ENCODE results near the gene COBLL1.

Gene COBLL1

DNA sequence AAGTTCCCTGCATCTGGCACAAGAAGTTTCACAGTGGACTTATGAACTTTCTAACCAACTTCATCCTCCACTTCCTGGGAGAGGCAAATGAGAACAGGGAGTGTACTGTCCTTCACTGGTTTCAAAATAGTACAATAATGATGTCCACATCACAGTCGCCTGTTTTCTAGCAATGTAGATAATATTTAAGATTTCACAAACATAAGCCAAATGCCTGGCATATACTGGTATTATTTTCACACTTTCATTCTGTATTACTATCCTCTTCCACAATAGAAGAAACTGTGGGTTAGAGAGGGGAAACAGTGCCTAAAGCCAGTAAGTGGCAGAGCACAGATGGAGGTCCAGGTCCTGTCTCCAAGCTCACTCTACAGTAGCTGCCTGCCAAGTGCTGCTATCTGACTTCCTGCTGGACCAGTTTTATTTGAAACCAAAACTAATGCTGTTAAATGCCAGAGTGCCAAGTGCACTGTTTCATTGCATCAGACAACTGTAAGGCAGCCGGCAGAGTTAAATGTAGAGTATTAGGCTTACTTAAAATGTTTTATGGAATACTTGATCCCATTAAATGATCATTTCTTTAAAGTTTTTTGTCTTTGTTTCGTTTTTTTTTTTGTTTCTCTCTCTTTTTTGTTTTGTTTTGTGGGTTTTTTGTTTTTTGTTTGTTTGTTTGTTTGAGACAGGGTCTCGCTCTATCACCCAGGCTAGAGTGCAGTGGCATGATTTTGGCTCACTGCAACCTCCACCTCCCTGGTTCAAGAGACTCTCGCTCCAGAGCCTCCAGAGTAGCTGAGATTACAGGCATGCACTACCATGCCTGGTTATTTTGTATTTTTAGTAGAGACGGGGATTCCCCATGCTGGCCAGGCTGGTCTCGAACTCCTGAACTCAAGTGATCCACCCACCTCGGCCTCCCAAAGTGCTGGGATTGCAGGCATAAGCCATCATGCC lies 15.1 kb downstream of the COBLL1 start:
- TF ChIP-seq, protein P1, sequence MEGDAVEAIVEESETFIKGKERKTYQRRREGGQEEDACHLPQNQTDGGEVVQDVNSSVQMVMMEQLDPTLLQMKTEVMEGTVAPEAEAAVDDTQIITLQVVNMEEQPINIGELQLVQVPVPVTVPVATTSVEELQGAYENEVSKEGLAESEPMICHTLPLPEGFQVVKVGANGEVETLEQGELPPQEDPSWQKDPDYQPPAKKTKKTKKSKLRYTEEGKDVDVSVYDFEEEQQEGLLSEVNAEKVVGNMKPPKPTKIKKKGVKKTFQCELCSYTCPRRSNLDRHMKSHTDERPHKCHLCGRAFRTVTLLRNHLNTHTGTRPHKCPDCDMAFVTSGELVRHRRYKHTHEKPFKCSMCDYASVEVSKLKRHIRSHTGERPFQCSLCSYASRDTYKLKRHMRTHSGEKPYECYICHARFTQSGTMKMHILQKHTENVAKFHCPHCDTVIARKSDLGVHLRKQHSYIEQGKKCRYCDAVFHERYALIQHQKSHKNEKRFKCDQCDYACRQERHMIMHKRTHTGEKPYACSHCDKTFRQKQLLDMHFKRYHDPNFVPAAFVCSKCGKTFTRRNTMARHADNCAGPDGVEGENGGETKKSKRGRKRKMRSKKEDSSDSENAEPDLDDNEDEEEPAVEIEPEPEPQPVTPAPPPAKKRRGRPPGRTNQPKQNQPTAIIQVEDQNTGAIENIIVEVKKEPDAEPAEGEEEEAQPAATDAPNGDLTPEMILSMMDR (conservative IDR thresholded peaks at IDR 0.05), result no peak
- no peak for TF ChIP-seq ZFX (IDR thresholded peaks at IDR 0.05)
- H3K27ac ChIP-seq, result peak overlapping the region; percentile 90

GRCh38 chr2:164824872-164825271 lies 16.8 kb downstream of the COBLL1 start:
- no peak for TF ChIP-seq ZFX (IDR thresholded peaks at IDR 0.05)
- no peak overlapping the region for H3K27ac ChIP-seq

DNA sequence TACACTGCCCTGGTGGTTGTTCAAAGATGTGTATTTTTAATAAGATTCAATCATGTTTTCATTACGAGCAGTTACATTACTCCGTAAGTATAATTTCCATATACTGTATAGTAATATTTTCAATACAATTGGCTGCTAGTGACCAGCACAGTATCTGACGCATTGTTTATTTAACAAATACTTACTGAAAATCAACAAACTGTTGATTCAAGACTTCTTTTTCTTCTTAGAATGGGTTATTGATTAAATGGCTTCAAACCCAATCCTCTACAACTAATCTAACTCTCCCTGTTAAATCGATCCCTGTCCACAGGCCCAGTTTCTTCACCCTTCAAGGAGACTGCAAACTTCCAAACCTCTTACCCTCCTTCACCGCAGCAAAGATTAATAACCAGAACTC lies 18.5 kb downstream of the COBLL1 start:
- TF ChIP-seq, protein P1 (conservative IDR thresholded peaks at IDR 0.05), result no peak
- no peak for TF ChIP-seq ZFX (IDR thresholded peaks at IDR 0.05)
- no peak overlapping the region for H3K27ac ChIP-seq

GRCh38 chr2:164821338-164821737 lies 20.3 kb downstream of the COBLL1 start:
- TF ChIP-seq ZFX (IDR thresholded peaks at IDR 0.05), result no peak
- TF ChIP-seq, protein P1 (conservative IDR thresholded peaks at IDR 0.05), result no peak
- 0 out of 2 replicates have a peak overlapping the region, but pooled peaks have one; percentile 19 for H3K27ac ChIP-seq

GRCh38 chr2:164818149-164819136 lies 23.2 kb downstream of the COBLL1 start:
- TF ChIP-seq, protein P1 (conservative IDR thresholded peaks at IDR 0.05), result no peak
- TF ChIP-seq ZFX (IDR thresholded peaks at IDR 0.05), result no peak
- no peak overlapping the region for H3K27ac ChIP-seq

DNA sequence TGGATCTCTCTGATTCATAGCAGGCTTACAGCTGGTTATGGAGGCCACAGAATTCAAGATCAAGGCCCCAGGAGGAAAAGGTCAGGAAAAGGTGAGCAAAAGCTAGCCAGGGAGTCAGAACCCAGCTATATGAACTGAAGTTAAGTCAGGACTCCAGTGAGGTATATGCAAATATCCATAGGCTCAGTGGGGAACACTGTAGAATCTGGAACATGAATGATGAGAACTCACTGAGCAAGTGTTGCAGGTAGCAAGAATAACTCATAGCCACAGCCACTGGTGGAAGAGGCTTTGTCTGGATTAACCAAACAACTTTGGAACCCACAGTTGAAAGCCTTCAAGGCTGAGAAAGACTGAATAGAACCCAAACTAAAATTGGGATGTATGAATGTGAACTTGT lies 24.7 kb downstream of the COBLL1 start:
- TF ChIP-seq, protein P1 (conservative IDR thresholded peaks at IDR 0.05), result no peak
- no peak for TF ChIP-seq ZFX (IDR thresholded peaks at IDR 0.05)
- H3K27ac ChIP-seq, result no peak overlapping the region

GRCh38 chr2:164816046-164816445 lies 25.6 kb downstream of the COBLL1 start:
- TF ChIP-seq, protein P1 (conservative IDR thresholded peaks at IDR 0.05), result no peak
- TF ChIP-seq ZFX (IDR thresholded peaks at IDR 0.05), result no peak
- no peak overlapping the region for H3K27ac ChIP-seq

Measured in C4-2B (cell line).